ENCODE results near the gene RUNX2. TPM values are rescaled to one million over a fixed set of nuclear protein-coding genes. Genes with fewer than 3 reads are reported as not detected.

Gene RUNX2
- total and polyA plus RNA-seq, 4 donors = 1.8 to 6.7 (median 3.2) TPM

GRCh38 chr6:45686841-45687569, 358.9 kb downstream of the RUNX2 start:
- no peaks in the 10 kb centered on the region for H3K4me1 ChIP-seq (ENCODE audit: control insufficient read depth in 5 of 5, insufficient read depth in 5 of 5, low read length in 5 of 5)
- no peak for TF ChIP-seq CTCF (IDR thresholded peaks at IDR 0.05; ENCODE audit: control extremely low read depth, extremely low read depth)
- H3K9me3 ChIP-seq (ENCODE audit: control insufficient read depth in 4 of 4, insufficient read depth in 3 of 4, low read length in 3 of 4) = no peaks in the 10 kb centered on the region
- H3K4me3 ChIP-seq = no peak overlapping the region
- H3K9ac ChIP-seq (ENCODE audit: insufficient read depth in 1 of 2, low read length in 2 of 2) = no peak overlapping the region
- no peaks in the 10 kb centered on the region for H3K36me3 ChIP-seq (ENCODE audit: control insufficient read depth in 4 of 4, insufficient read depth in 4 of 4, low read length in 4 of 4)
- peaks cover 0 to 2% (median 0%) of the 10 kb centered on the region in 3 donors for H3K27me3 ChIP-seq (ENCODE audit: control insufficient read depth in 3 of 3, insufficient read depth in 3 of 3, low read length in 2 of 3)
- DNase-seq = no peak
- 90 to 96% methylated on average over 8 of the region's 8 CpGs for WGBS, 2 donors
- no peak for ATAC-seq (ENCODE audit: insufficient read depth, low FRiP score)
- H3K27ac ChIP-seq (ENCODE audit: low read depth in 1 of 2, low read length in 1 of 2) = no peak overlapping the region

GRCh38 chr6:45687570-45687969, 359.4 kb downstream of the RUNX2 start:
- Histone ChIP-seq H3K9ac (ENCODE audit: insufficient read depth in 1 of 2, low read length in 2 of 2) (no peak overlapping the region), H3K36me3 (ENCODE audit: control insufficient read depth in 4 of 4, insufficient read depth in 4 of 4, low read length in 4 of 4) (no peaks in the 10 kb centered on the region), H3K4me3 (no peak overlapping the region), H3K27me3 (ENCODE audit: control insufficient read depth in 3 of 3, insufficient read depth in 3 of 3, low read length in 2 of 3) (peaks cover 0 to 2% (median 0%) of the 10 kb centered on the region in 3 donors), H3K9me3 (ENCODE audit: control insufficient read depth in 4 of 4, insufficient read depth in 3 of 4, low read length in 3 of 4) (no peaks in the 10 kb centered on the region), H3K27ac (ENCODE audit: low read depth in 1 of 2, low read length in 1 of 2) (no peak overlapping the region), H3K4me1 (ENCODE audit: control insufficient read depth in 5 of 5, insufficient read depth in 5 of 5, low read length in 5 of 5) (no peaks in the 10 kb centered on the region)
- TF ChIP-seq CTCF (IDR thresholded peaks at IDR 0.05; ENCODE audit: control extremely low read depth, extremely low read depth) = no peak
- no peak for ATAC-seq (ENCODE audit: insufficient read depth, low FRiP score)
- no peak for DNase-seq
- 91 to 92% methylated on average over 9 of the region's 9 CpGs for WGBS, 2 donors

GRCh38 chr6:45688180-45688579, 360.1 kb downstream of the RUNX2 start:
- no peak overlapping the region for H3K4me3 ChIP-seq
- peaks cover 0 to 2% (median 0%) of the 10 kb centered on the region in 3 donors for H3K27me3 ChIP-seq (ENCODE audit: control insufficient read depth in 3 of 3, insufficient read depth in 3 of 3, low read length in 2 of 3)
- no peaks in the 10 kb centered on the region for H3K36me3 ChIP-seq (ENCODE audit: control insufficient read depth in 4 of 4, insufficient read depth in 4 of 4, low read length in 4 of 4)
- DNase-seq = no peak
- H3K9ac ChIP-seq (ENCODE audit: insufficient read depth in 1 of 2, low read length in 2 of 2) = no peak overlapping the region
- H3K4me1 ChIP-seq (ENCODE audit: control insufficient read depth in 5 of 5, insufficient read depth in 5 of 5, low read length in 5 of 5) = no peaks in the 10 kb centered on the region
- no peak overlapping the region for H3K27ac ChIP-seq (ENCODE audit: low read depth in 1 of 2, low read length in 1 of 2)
- 100% methylated on average over 1 of the region's 1 CpG for WGBS, 2 donors
- TF ChIP-seq CTCF (IDR thresholded peaks at IDR 0.05; ENCODE audit: control extremely low read depth, extremely low read depth) = no peak
- no peaks in the 10 kb centered on the region for H3K9me3 ChIP-seq (ENCODE audit: control insufficient read depth in 4 of 4, insufficient read depth in 3 of 4, low read length in 3 of 4)
- no peak for ATAC-seq (ENCODE audit: insufficient read depth, low FRiP score)

Measured in lung (tissue), 12 donors.